ENCODE data around the gene SNRNP35.

DNA sequence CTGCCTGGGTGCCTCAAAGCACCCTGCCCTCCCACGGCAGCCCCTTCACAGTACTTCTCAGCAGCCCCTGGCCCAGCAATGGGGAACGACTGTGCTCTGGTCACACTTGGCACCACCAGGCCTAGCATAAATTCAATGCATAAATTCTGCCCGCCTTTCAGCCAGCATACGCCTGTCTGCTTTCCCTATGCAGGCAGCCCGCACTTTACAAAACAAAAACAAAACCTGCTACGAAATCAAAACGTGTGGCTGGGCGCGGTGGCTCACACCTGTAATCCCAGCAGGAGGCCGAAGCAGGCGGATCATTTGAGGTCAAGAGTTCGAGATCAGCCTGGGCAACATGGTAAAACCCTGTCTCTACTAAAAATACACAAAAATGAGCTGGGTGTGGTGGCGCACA lies 33.5 kb downstream of the SNRNP35 start:
- TF ChIP-seq STAT5B (CRISPR knock-in tag; IDR thresholded peaks at IDR 0.05) (no peak), EP300 (IDR thresholded peaks at IDR 0.05; ENCODE audit: low read length) (no peak), CHD1 (IDR thresholded peaks at IDR 0.05; ENCODE audit: low read length) (no peak), CTCF (IDR thresholded peaks at IDR 0.05 in 2 of 3, conservative IDR thresholded peaks at IDR 0.05 in 1 of 3; ENCODE audit: insufficient read depth in 2 of 3, low read depth in 1 of 3, low read length in 3 of 3) (no peak), SIN3A (IDR thresholded peaks at IDR 0.05; ENCODE audit: borderline replicate concordance in 2 of 2, control insufficient read depth in 1 of 2, low read depth in 2 of 2, low read length in 2 of 2) (no peak), KLF13 (tag; IDR thresholded peaks at IDR 0.05; ENCODE audit: borderline replicate concordance, low read depth) (no peak), HDAC2 (IDR thresholded peaks at IDR 0.05) (no peak), ZC3H4 (CRISPR knock-in tag; IDR thresholded peaks at IDR 0.05; ENCODE audit: borderline replicate concordance) (no peak), ZZZ3 (IDR thresholded peaks at IDR 0.05) (no peak), KAT7 (CRISPR knock-in tag; IDR thresholded peaks at IDR 0.05; ENCODE audit: borderline replicate concordance) (no peak), JUND (IDR thresholded peaks at IDR 0.05; ENCODE audit: borderline replicate concordance, low read depth, low read length) (no peak), JUND (tag; IDR thresholded peaks at IDR 0.05; ENCODE audit: borderline replicate concordance, low read depth, low read length) (no peak), CEBPB (tag; IDR thresholded peaks at IDR 0.05) (no peak), ZNF121 (CRISPR knock-in tag; conservative IDR thresholded peaks at IDR 0.05) (no peak)

Measured in K562 (cell line).